Measurements from ENCODE around the gene PGLYRP4. TPM values are rescaled to one million over a fixed set of nuclear protein-coding genes. Genes with fewer than 3 reads are reported as not detected.

The PGLYRP4 gene
- total RNA-seq, 2 experiments from 2014 or later, result not detected

- no peaks in the 10 kb centered on the region for H3K36me3 Mint-ChIP-seq (ENCODE audit: low read depth)
- no peaks in the 10 kb centered on the region for H3K4me1 Mint-ChIP-seq (ENCODE audit: low read depth)
- H3K4me3 Mint-ChIP-seq, result no peak overlapping the region
- ChIA-PET CTCF (no interaction called here), POLR2A (no interaction called here)
- H3K27me3 Mint-ChIP-seq, result peaks cover 22% of the 10 kb centered on the region
- H3K9me3 Mint-ChIP-seq, result peaks cover 11% of the 10 kb centered on the region
- ATAC-seq, result no peak
- DNase-seq, result no peak
- intact Hi-C loops (cut with micrococcal nuclease), result no loop called here
- H3K27ac Mint-ChIP-seq, result no peak overlapping the region
- TF ChIP-seq CTCF (IDR thresholded peaks at IDR 0.05), result no peak
These were observed 30.9 kb upstream of the PGLYRP4 start for GRCh38 chr1:153379591-153379990.

- Mint-ChIP-seq H3K36me3 (ENCODE audit: low read depth) (no peaks in the 10 kb centered on the region), H3K27me3 (peaks cover 9% of the 10 kb centered on the region), H3K9me3 (no peaks in the 10 kb centered on the region), H3K4me1 (ENCODE audit: low read depth) (no peaks in the 10 kb centered on the region), H3K4me3 (no peak within 1 kb of the TSS), H3K27ac (no peak within 1 kb of the TSS)
- ATAC-seq (no peak), DNase-seq (no peak)
- ChIA-PET POLR2A (no interaction called here), CTCF (interaction anchor here (1.0 to 1.8 kb wide), 4 partner anchors 22 to 90 kb away, joined by 3 to 5 read pairs (median 4); no protein-coding TSS in a partner anchor)
- intact Hi-C loops (cut with micrococcal nuclease), result no loop called here
- TF ChIP-seq CTCF (IDR thresholded peaks at IDR 0.05), result no peak
These were observed 26.9 kb upstream of the PGLYRP4 start, which contains the start of gene S100A12 for GRCh38 chr1:153375511-153375910. Gene S100A12, minus strand, starts transcription at chr1:153375621. Its CDS starts 1,029 bp downstream, at chr1:153374592.

GRCh38 chr1:153374071-153374470 is 25.4 kb upstream of the PGLYRP4 start:
- no peak overlapping the region for H3K4me3 Mint-ChIP-seq
- H3K27ac Mint-ChIP-seq, result no peak overlapping the region
- no peak for TF ChIP-seq CTCF (IDR thresholded peaks at IDR 0.05)
- ATAC-seq, result no peak
- no peaks in the 10 kb centered on the region for H3K36me3 Mint-ChIP-seq (ENCODE audit: low read depth)
- H3K27me3 Mint-ChIP-seq, result peaks cover 9% of the 10 kb centered on the region
- no peaks in the 10 kb centered on the region for H3K4me1 Mint-ChIP-seq (ENCODE audit: low read depth)
- DNase-seq, result no peak
- POLR2A ChIA-PET, result no interaction called here
- intact Hi-C loops (cut with micrococcal nuclease), result no loop called here
- CTCF ChIA-PET, result interaction anchor here (1.3 kb wide), 1 partner anchor 30 kb away, joined by 4 read pairs; no protein-coding TSS in a partner anchor
- no peaks in the 10 kb centered on the region for H3K9me3 Mint-ChIP-seq

GRCh38 chr1:153372571-153372970 is 23.9 kb upstream of the PGLYRP4 start:
- POLR2A ChIA-PET, result interaction anchor here (1.0 kb wide), 1 partner anchor 426 kb away, joined by 3 read pairs; no protein-coding TSS in a partner anchor
- Mint-ChIP-seq H3K4me1 (ENCODE audit: low read depth) (no peaks in the 10 kb centered on the region), H3K36me3 (ENCODE audit: low read depth) (no peaks in the 10 kb centered on the region), H3K27ac (no peak overlapping the region), H3K4me3 (no peak overlapping the region), H3K27me3 (peaks cover 6% of the 10 kb centered on the region), H3K9me3 (no peaks in the 10 kb centered on the region)
- ATAC-seq (no peak), DNase-seq (no peak)
- no peak for TF ChIP-seq CTCF (IDR thresholded peaks at IDR 0.05)
- CTCF ChIA-PET, result interaction anchor here (1.1 kb wide), 1 partner anchor 21 kb away, joined by 3 read pairs; no protein-coding TSS in a partner anchor
- intact Hi-C loops (cut with micrococcal nuclease), result no loop called here

GRCh38 chr1:153371231-153371630 is 22.6 kb upstream of the PGLYRP4 start:
- TF ChIP-seq CTCF (IDR thresholded peaks at IDR 0.05), result no peak
- ATAC-seq (no peak), DNase-seq (no peak)
- ChIA-PET POLR2A (no interaction called here), CTCF (no interaction called here)
- no peak overlapping the region for H3K4me3 Mint-ChIP-seq
- H3K27ac Mint-ChIP-seq, result no peak overlapping the region
- H3K36me3 Mint-ChIP-seq (ENCODE audit: low read depth), result no peaks in the 10 kb centered on the region
- no peaks in the 10 kb centered on the region for H3K4me1 Mint-ChIP-seq (ENCODE audit: low read depth)
- intact Hi-C loops (cut with micrococcal nuclease), result no loop called here
- H3K27me3 Mint-ChIP-seq, result peaks cover 1% of the 10 kb centered on the region
- H3K9me3 Mint-ChIP-seq, result no peaks in the 10 kb centered on the region

All from activated CD8-positive, alpha-beta T cell treated with anti-CD3 and anti-CD28 coated beads for 36 hours (primary cell).